GM21786 (cell line): Measurements from ENCODE around the gene PARP12.
"Not testable (repeated sequence)": the region's sequence is repeated elsewhere in the genome, so short reads cannot be mapped to it uniquely, and the experiment has no call there.

Experiments used
- ATAC-seq: cut with Tn5 transposase; IDR thresholded peaks from one replicate; pipeline ENCODE4 v1.9.1; 2021; ENCODE audit not compliant: unreplicated experiment

Gene PARP12

GRCh38 chr7:140062528-140063299, at the start of gene PARP12:
TSS of gene PARP12 (minus strand) at chr7:140062951. CDS start at chr7:140062847, 104 bp downstream.
- peak; percentile 83 for ATAC-seq

GRCh38 chr7:140108777-140109176, 46.0 kb upstream of the PARP12 start:
- ATAC-seq: not testable (repeated sequence)

- ATAC-seq: no peak
Observed at GRCh38 chr7:140096459-140096858, 33.7 kb upstream of the PARP12 start.

- no peak for ATAC-seq
Observed at GRCh38 chr7:140093375-140093774, 30.6 kb upstream of the PARP12 start.

GRCh38 chr7:140085447-140085846, 22.7 kb upstream of the PARP12 start:
- no peak for ATAC-seq

GRCh38 chr7:140084972-140085371, 22.2 kb upstream of the PARP12 start:
- peak; percentile 91 for ATAC-seq

- ATAC-seq: no peak
Observed at GRCh38 chr7:140084142-140084655, 21.4 kb upstream of the PARP12 start.

- ATAC-seq: no peak
Observed at GRCh38 chr7:140082770-140083169, 20.0 kb upstream of the PARP12 start.

- no peak for ATAC-seq
Observed at GRCh38 chr7:140081774-140082425, 19.1 kb upstream of the PARP12 start.

- ATAC-seq: no peak
Observed at GRCh38 chr7:140080919-140081318, 18.2 kb upstream of the PARP12 start.

- no peak for ATAC-seq
Observed at GRCh38 chr7:140079121-140079536, 16.4 kb upstream of the PARP12 start.

- ATAC-seq: no peak
Observed at GRCh38 chr7:140078392-140078791, 15.6 kb upstream of the PARP12 start.

- no peak for ATAC-seq
Observed at GRCh38 chr7:140074780-140075179, 12.0 kb upstream of the PARP12 start.

- ATAC-seq: no peak
Observed at GRCh38 chr7:140070546-140070945, 7.8 kb upstream of the PARP12 start.

- no peak for ATAC-seq
Observed at GRCh38 chr7:140069298-140069949, 6.7 kb upstream of the PARP12 start.

- no peak for ATAC-seq
Observed at GRCh38 chr7:140068033-140068432, 5.3 kb upstream of the PARP12 start.

GRCh38 chr7:140067052-140067451, 4.3 kb upstream of the PARP12 start:
- ATAC-seq: no peak

- peak; percentile 26 for ATAC-seq
Observed at GRCh38 chr7:140062118-140062527, 628 bp downstream of the PARP12 start.

GRCh38 chr7:140061607-140061930, 1.2 kb downstream of the PARP12 start:
- ATAC-seq: no peak

GRCh38 chr7:140060788-140061606, 1.8 kb downstream of the PARP12 start:
- no peak for ATAC-seq

GRCh38 chr7:140060243-140060630, 2.5 kb downstream of the PARP12 start:
- no peak for ATAC-seq
